RWPE2 (cell line): Measurements from ENCODE around the gene NKD2.

ENCODE experiments used
- ATAC-seq: fragments of 200-7000 bp; cut with Tn5 transposase; 3 replicates; pipeline ENCODE4 v1.9.1; 2021; ENCODE audit warnings: low read depth
- DNase-seq: peaks from one replicate; pipeline ENCODE4 v3.0.0-alpha.2; 2020; ENCODE audit warnings: low spot score
- H3K27ac ChIP-seq: fragments of 450-650 bp; 2 replicates; pipeline ENCODE4 v1.5.1; 2017; ENCODE audit warnings: mild to moderate bottlenecking; ENCODE audit not compliant: poor library complexity, severe bottlenecking
- H3K27me3 ChIP-seq: fragments of 250-450 bp; sonication (Bioruptor Pico); 2 replicates; pipeline ENCODE4 v1.5.1; 2021; ENCODE audit warnings: mild to moderate bottlenecking, moderate library complexity; ENCODE audit not compliant: insufficient read depth, poor library complexity, severe bottlenecking
- H3K36me3 ChIP-seq: fragments of 250-450 bp; sonication (Bioruptor Pico); 2 replicates; pipeline ENCODE4 v1.5.1; 2020; ENCODE audit warnings: low read depth, mild to moderate bottlenecking, moderate library complexity
- H3K4me1 ChIP-seq: fragments of 250-450 bp; sonication (Bioruptor Pico); 2 replicates; pipeline ENCODE4 v1.5.1; 2021; ENCODE audit warnings: mild to moderate bottlenecking, moderate library complexity; ENCODE audit not compliant: insufficient read depth, poor library complexity, severe bottlenecking
- H3K4me3 ChIP-seq: fragments of 250-450 bp; sonication (Bioruptor Pico); 2 replicates; pipeline ENCODE4 v1.5.1; 2021; ENCODE audit warnings: mild to moderate bottlenecking, moderate library complexity; ENCODE audit not compliant: severe bottlenecking
- H3K9me3 ChIP-seq: fragments of 250-450 bp; sonication (Bioruptor Pico); 2 replicates; pipeline ENCODE4 v1.5.1; 2021; ENCODE audit warnings: mild to moderate bottlenecking, moderate library complexity; ENCODE audit not compliant: severe bottlenecking
- TF ChIP-seq, protein P1 (sequence below): fragments of 450-650 bp; IDR thresholded peaks from one replicate; pipeline ENCODE4 v1.5.1; 2017; ENCODE audit warnings: mild to moderate bottlenecking, moderate library complexity; ENCODE audit not compliant: poor library complexity, severe bottlenecking

The NKD2 gene

DNA sequence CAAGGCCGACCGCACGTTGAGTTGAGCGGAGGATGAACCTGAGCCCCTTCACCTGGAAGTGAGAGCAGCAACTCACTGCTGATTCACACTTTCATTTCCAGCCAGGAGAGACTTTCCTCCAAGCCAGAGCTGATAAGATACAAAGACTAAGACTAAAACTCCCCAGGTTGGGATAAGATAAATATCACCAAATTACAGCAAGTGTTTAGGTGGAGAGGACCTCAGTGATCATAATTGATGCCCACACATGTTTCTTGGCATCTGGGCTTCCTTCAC is 6.4 kb upstream of the NKD2 start:
- no peaks in the 10 kb centered on the region for H3K36me3 ChIP-seq
- H3K4me3 ChIP-seq: no peak overlapping the region
- no peak for DNase-seq
- H3K4me1 ChIP-seq: peaks cover 14% of the 10 kb centered on the region
- no peak for ATAC-seq
- TF ChIP-seq, protein P1, sequence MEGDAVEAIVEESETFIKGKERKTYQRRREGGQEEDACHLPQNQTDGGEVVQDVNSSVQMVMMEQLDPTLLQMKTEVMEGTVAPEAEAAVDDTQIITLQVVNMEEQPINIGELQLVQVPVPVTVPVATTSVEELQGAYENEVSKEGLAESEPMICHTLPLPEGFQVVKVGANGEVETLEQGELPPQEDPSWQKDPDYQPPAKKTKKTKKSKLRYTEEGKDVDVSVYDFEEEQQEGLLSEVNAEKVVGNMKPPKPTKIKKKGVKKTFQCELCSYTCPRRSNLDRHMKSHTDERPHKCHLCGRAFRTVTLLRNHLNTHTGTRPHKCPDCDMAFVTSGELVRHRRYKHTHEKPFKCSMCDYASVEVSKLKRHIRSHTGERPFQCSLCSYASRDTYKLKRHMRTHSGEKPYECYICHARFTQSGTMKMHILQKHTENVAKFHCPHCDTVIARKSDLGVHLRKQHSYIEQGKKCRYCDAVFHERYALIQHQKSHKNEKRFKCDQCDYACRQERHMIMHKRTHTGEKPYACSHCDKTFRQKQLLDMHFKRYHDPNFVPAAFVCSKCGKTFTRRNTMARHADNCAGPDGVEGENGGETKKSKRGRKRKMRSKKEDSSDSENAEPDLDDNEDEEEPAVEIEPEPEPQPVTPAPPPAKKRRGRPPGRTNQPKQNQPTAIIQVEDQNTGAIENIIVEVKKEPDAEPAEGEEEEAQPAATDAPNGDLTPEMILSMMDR: no peak
- no peaks in the 10 kb centered on the region for H3K9me3 ChIP-seq
- H3K27ac ChIP-seq: no peak overlapping the region
- peaks cover 85% of the 10 kb centered on the region for H3K27me3 ChIP-seq

DNA sequence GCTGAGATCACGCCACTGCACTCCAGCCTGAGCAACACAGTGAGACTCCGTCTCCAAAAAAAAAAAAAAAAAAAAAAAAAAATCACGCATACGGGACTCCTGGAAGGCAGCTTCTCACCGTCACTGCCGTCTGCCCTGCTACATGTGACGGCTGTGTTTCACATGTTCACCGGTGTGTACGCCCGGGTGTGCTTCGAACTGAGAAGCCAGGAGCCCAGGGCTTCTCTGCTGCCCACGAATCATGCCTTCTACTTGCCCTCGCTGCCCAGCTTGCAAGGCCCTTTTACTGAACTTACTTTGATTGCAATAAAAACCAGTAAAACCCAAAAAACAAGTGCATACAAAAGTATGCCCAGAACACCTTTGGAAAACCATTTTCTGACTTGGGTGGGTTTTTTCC is 5.8 kb upstream of the NKD2 start:
- H3K27ac ChIP-seq: no peak overlapping the region
- no peak for DNase-seq
- H3K36me3 ChIP-seq: no peaks in the 10 kb centered on the region
- no peaks in the 10 kb centered on the region for H3K9me3 ChIP-seq
- peaks cover 14% of the 10 kb centered on the region for H3K4me1 ChIP-seq
- TF ChIP-seq, protein P1: no peak
- H3K27me3 ChIP-seq: peaks cover 87% of the 10 kb centered on the region
- no peak overlapping the region for H3K4me3 ChIP-seq
- ATAC-seq: no peak

- DNase-seq: peak; percentile 95
Measured at GRCh38 chr5:1003296-1003937, 5.2 kb upstream of the NKD2 start.

GRCh38 chr5:1004461-1005248 is 3.9 kb upstream of the NKD2 start:
- peak overlapping the region; percentile 14 for H3K4me3 ChIP-seq
- peak; percentile 2; the same call in 1 of the 3 replicates for ATAC-seq
- TF ChIP-seq, protein P1: peak; percentile 50
- peaks cover 86% of the 10 kb centered on the region for H3K27me3 ChIP-seq
- DNase-seq: peak; percentile 71
- peaks cover 14% of the 10 kb centered on the region for H3K4me1 ChIP-seq
- no peak overlapping the region for H3K27ac ChIP-seq
- no peaks in the 10 kb centered on the region for H3K36me3 ChIP-seq
- H3K9me3 ChIP-seq: no peaks in the 10 kb centered on the region

More at GRCh38 chr5:1003296-1003937, 5.2 kb upstream of the NKD2 start:
- Histone ChIP-seq H3K27ac (no peak overlapping the region), H3K4me3 (no peak overlapping the region), H3K27me3 (peaks cover 91% of the 10 kb centered on the region), H3K9me3 (no peaks in the 10 kb centered on the region), H3K4me1 (peaks cover 14% of the 10 kb centered on the region), H3K36me3 (no peaks in the 10 kb centered on the region)
- TF ChIP-seq, protein P1: no peak
- peak; percentile 80 for ATAC-seq

- TF ChIP-seq, protein P1: no peak
- no peaks in the 10 kb centered on the region for H3K36me3 ChIP-seq
- no peak overlapping the region for H3K4me3 ChIP-seq
- H3K27me3 ChIP-seq: peaks cover 86% of the 10 kb centered on the region
- peaks cover 14% of the 10 kb centered on the region for H3K4me1 ChIP-seq
- DNase-seq (peak; percentile 70), ATAC-seq (no peak)
- H3K27ac ChIP-seq: no peak overlapping the region
- H3K9me3 ChIP-seq: no peaks in the 10 kb centered on the region
Measured at GRCh38 chr5:1005249-1005851, 3.3 kb upstream of the NKD2 start.
